NCI-H82 treated with DMSO at 0.1 percent for 48 hours (cell line): Measurements from ENCODE around the gene VCAM1.
"Not testable (repeated sequence)": the region's sequence is repeated elsewhere in the genome, so short reads cannot be mapped to it uniquely, and the experiment has no call there.

Experiments used
- DNase-seq: peaks from one replicate; lab custom pipeline; 2025; ENCODE audit not compliant: unreplicated experiment; lab: John Stamatoyannopoulos, UW

Gene VCAM1

GRCh38 chr1:100719490-100719889, at the start of gene VCAM1:
VCAM1 (plus strand) TSS chr1:100719742; CDS start chr1:100719861, 119 bp downstream.
- DNase-seq = no peak

- DNase-seq = no peak
Measured at GRCh38 chr1:100670083-100670482, 49.5 kb upstream of the VCAM1 start.

- no peak for DNase-seq
Measured at GRCh38 chr1:100671601-100672000, 47.9 kb upstream of the VCAM1 start.

DNA sequence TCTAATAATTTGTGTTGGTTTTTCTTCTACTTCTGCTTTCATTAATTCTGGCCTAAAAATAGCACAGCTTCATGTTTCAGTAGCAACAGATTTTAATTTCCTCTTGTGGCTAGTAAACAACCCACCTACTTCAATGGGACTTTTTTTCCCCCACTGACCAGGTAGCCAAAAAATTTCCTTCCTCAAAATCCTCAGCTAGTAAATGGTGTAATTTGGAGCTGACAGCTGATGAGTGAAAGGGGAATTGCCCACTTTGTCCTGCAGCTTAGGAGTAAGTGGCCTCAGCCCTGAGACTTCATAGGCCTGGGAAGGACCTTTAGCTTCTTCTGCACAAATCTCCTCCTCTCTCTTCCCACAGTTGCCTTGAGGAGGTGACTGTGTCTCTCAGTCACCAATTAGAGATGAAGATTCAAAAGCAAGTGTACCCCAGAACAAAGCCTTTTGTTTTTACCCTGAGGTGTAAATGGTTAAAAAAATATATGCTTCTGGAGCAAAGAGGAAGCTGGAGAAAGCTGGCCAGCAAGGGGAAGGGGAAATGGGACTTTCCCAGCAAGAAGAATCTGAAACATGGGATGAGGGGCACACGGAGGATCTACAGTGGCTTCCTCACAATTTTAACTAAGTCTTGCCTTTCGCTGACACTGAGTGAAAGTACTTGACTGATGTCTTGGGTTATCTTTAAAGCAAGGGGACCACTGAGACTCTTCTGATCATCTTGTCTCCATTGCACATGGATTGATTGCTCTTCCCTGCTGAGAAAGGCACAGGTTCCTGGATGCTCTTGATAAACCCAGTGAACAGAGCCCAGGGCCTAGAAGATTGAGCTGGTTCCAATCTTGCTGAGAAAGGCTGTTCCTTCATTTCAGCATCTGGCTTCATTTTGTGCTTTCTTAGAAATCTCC, 35.8 kb upstream of the VCAM1 start:
- DNase-seq = no peak

GRCh38 chr1:100699744-100700143, 19.8 kb upstream of the VCAM1 start:
- DNase-seq = no peak

DNA sequence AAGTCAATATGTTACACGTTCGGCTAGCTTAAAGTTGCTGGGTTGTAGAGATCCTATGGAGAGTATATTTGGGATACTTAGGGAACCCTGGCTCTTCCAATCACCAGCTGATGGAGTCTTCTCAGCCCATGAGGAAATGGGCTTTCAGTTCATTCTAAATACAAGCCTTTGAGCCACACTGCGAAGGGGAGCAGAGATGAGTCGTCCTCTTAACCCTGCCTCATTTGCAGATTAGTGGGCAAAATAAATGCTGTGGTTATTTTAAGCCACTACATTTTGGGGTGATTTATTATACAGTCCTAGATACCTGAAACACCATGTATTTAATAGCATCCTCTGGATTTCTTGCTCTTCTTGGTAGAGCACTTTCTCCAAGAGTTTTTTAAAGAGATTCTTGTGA, 19.0 kb upstream of the VCAM1 start:
- no peak for DNase-seq

DNA sequence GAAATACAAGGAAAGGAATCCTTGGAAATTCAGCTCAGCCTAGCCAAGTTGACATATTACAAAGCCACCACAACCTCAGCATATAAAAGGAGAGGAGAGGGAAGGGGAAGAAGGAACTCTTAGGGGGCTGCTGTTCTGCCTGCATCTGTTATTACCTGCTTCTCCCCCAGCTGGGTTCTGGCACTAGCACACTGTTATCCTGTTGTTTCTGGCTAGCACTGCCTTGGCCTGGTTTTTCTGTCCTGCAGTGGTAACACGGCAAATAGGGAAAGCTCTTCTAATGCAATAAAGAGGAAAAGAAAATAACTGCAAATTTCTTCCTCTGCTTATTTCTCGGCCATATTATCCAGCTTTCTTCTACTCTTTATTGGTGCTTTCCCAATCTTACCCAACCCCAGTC, 16.5 kb upstream of the VCAM1 start:
- no peak for DNase-seq

DNA sequence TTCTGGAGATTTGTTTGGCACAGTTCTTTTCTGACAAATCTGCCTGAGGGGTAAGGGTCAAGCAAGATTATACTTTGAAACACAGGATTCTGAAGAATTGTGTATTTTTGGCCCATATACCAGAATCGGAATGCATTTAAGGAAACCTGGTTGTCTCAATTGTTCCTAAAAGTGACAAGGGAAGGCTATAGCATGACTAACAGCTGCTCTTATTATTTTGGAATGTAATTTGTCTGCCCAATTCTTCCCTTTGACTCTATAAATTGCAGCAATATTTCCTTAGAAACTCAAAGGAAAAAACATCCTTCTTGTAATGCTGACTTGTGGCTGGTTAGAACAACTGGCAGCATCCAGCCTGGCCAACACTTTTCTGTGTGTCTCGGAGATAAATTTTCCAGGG, 15.8 kb upstream of the VCAM1 start:
- DNase-seq = no peak

- DNase-seq = no peak
Measured at GRCh38 chr1:100704473-100704872, 15.1 kb upstream of the VCAM1 start.

- no peak for DNase-seq
Measured at GRCh38 chr1:100706296-100706695, 13.2 kb upstream of the VCAM1 start.

GRCh38 chr1:100706856-100707255, 12.7 kb upstream of the VCAM1 start:
- no peak for DNase-seq

DNA sequence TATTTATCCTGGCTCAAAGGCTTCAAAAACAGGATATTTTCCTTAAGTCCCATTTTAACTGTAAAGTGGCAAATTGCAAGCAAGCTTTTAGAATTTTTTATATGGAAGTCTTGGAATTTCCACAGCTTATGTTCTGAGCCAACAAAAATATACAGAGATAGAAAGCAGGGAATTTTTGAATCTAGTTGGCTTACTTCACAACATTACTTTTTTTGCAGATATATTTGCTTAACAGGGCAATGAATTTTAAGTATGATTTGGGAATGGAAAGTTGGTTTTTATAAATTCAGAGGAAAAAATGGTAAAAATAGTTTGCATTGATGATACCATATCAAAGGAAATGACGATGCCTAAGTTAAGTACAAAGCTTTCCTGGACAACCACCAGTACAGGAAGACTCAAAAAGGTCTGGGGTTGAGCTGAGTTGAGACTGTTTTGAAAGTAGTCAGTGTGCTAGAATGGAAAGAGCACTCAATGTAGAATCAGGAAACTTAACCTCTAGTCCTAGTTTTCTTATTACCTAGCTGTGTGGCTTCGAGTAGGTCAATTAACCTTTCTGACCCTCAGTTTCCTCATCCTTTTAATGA, 11.0 kb upstream of the VCAM1 start:
- no peak for DNase-seq

DNA sequence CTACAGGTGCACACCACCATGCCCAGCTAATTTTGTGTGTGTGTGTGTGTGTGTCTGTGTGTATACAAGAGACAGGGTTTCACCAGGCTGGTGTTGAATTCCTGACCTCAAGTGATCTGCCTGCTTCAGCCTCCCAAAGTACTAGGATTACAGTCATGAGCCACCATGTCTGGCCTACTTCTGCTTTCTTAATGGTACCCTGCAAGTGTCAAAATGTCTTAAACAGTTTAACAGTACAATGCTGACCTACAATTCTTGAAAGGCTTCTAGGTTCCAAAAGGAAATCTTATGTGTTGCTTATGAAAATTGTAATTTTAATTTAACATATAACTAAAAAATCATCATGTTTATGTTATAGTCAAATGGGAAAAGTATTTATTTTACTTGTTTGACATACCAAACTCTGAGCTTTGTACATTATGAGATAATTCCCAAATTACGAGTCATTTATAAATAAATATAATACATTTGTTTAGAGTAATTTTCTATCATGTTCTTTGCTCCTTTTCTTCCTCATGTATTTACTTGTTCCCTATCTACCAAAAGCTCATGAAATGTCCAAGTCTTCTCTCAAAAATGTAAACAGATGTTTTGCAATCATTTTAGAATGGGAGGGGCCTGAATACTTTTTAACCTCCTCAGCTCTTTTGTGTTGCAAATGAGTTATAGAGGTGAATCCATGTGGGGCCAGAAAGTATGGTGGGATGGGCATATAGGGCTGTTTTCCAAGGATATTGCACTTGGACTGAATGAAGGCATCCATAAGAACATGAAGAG, 8.4 kb upstream of the VCAM1 start:
- DNase-seq = no peak

- DNase-seq = not testable (repeated sequence)
Measured at GRCh38 chr1:100713027-100713426, 6.5 kb upstream of the VCAM1 start.

DNA sequence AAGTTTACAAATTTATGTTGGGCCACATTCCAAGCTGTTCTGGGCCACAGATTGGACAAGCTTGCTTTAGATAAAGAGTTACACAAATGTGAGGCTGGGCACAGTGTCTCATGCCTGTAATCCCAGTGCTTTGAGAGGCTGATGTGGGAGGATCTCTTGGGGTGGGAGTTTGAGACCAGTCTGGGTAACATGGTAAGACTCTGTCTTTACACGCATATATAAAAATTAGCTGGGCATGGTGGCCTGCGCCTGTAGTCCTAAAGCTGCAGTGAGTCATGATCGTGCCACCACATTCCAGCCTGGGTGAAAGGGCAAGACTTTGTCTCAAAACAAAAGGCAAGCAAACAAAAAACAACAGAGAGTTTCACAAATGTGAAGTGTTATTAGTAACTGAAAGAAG, 5.9 kb upstream of the VCAM1 start:
- DNase-seq = no peak

DNA sequence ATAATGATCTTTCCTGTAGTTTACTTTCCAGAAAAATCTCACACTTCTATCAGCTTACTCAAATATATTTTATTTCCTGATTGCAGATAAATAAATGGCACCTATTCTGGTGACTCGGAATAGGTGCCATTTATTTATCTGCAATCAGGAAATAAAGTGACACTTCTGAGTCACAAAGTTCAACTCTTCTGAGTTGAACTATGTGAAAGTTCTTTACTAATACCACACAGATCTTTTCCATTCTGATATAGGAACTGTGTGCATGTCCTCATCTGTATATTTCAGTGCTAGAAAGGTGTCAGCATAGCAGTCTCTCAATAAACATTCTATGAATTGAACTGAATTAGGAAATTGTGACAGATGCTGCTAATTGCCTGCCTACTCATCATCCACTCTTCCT, 4.9 kb upstream of the VCAM1 start:
- no peak for DNase-seq

GRCh38 chr1:100717218-100717617, 2.3 kb upstream of the VCAM1 start:
- no peak for DNase-seq

DNA sequence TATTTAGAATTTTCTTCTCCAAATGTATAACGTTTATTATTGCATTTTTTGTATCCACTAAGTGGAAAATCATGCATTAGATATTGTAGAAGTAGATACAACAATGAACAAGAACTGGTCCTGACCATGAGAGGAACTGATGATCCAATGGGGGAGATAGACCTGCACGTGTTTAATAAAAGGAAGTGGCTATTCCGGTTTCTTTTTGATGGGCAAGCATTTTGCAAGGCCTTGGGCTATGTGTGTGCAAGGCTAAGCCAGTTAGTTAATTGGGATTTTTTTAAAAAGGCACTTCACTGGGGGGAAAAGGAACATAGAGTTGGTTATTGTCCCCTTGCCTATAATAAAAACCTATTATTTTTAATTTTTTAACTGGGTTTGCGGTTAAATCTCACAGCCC, 961 bp upstream of the VCAM1 start:
- no peak for DNase-seq

DNA sequence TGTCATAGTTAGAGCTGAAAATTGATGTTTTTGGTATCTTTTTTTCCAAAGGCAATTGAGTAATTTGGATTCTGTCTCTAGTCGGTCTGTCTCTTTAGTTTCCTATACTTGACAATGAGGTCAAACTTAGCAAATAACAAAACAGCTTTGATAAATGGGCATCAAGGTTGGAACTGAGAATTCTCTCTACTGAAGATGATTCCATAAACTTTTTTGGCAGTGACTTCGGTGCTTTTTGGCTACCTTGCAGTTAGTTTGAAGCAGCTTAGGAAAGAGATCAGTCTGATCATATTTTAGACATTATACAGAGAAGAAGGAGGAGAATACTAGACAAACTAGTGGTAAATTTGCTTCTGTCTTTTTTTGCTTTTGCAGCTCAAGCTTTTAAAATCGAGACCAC, 559 bp downstream of the VCAM1 start:
- no peak for DNase-seq

GRCh38 chr1:100720751-100721150, 1.2 kb downstream of the VCAM1 start:
- no peak for DNase-seq

DNA sequence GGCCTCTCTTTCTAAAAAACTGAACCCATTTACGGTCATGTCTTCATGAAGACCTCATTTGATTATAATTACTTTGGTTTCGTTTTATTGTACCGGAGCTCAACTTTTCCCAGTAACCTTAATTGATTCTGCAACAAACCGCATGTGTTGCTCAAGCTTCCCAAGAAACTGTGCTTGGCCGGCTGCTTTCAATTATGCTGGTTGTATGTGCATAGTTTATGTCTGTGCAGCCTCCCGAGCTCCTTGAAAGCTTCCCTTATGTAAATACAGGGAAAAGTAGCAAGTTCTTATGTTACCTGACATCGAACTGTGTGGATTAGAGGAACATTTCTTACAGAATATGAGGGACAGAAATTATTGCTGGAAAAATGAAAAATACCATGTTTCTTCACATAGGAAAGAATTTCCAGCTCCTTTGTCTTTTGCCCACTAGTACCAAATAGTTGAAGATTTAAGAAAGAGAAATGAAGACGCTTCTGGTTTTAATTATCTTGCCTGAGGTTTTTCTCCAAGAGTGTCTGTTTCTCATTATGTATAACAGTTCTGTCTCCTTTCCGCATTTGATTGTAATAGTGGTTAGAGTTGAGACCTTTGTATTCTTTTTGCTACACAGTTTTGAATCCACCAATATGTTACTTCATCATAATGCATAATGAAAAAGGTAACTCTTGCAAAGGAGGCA, 2.1 kb downstream of the VCAM1 start:
- no peak for DNase-seq
